ENCODE results near the gene MCCC2.

The MCCC2 gene

GRCh38 chr5:71705421-71705820 lies 118.3 kb downstream of the MCCC2 start:
- no peak for TF ChIP-seq CTCF (conservative IDR thresholded peaks at IDR 0.05; ENCODE audit: low read length)
- DNase-seq (ENCODE audit: low read depth), result no peak
- H3K4me3 ChIP-seq (ENCODE audit: low read length), result no peak overlapping the region

GRCh38 chr5:71706906-71707305 lies 119.8 kb downstream of the MCCC2 start:
- no peak for TF ChIP-seq CTCF (conservative IDR thresholded peaks at IDR 0.05; ENCODE audit: low read length)
- H3K4me3 ChIP-seq (ENCODE audit: low read length), result no peak overlapping the region
- no peak for DNase-seq (ENCODE audit: low read depth)

Data from AG10803 (cell line).